OCI-LY3 (cell line): ENCODE results near the gene GRN.

ENCODE experiments used
- EZH2phosphoT487 ChIP-seq: fragments of 200-600 bp; shearing (Covaris generic); IDR thresholded peaks from 2 replicates; pipeline ENCODE4 v1.6.1; 2018; ENCODE audit warnings: antibody characterized with exemption, mixed run types, low read depth
- TF ChIP-seq, protein P1 (sequence below): fragments of 200-600, 300-600 bp; sonication (generic); IDR thresholded peaks from 2 replicates; pipeline ENCODE4 v1.5.1; 2014; ENCODE audit warnings: antibody characterized with exemption, low read length, low read depth

DNA sequence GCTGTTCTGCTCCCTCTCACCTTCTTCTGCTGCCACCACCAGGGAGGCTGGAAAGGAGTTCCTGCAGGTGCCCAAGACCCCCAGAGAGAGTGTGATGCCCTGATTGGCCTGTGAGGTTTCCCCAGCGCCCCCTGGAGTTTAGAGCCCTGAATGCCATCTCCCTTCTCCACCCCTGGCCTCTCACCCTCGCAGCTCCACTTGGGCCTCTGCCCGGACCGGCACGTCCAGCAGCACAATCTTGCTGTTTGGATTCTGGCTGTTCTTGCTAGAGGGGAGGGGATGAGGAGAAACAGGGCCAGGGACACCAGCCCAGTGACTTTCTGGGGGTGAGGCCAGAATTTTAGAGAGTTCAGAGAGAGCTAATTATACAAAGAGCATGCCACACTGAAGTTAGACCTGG is 31.0 kb downstream of the GRN start:
- TF ChIP-seq EZH2phosphoT487, result no peak
- TF ChIP-seq, protein P1, sequence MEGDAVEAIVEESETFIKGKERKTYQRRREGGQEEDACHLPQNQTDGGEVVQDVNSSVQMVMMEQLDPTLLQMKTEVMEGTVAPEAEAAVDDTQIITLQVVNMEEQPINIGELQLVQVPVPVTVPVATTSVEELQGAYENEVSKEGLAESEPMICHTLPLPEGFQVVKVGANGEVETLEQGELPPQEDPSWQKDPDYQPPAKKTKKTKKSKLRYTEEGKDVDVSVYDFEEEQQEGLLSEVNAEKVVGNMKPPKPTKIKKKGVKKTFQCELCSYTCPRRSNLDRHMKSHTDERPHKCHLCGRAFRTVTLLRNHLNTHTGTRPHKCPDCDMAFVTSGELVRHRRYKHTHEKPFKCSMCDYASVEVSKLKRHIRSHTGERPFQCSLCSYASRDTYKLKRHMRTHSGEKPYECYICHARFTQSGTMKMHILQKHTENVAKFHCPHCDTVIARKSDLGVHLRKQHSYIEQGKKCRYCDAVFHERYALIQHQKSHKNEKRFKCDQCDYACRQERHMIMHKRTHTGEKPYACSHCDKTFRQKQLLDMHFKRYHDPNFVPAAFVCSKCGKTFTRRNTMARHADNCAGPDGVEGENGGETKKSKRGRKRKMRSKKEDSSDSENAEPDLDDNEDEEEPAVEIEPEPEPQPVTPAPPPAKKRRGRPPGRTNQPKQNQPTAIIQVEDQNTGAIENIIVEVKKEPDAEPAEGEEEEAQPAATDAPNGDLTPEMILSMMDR, result peak; percentile 55
